Motor neuron (in vitro differentiated cells): ENCODE results near the gene IFITM2. TPM values are rescaled to one million over a fixed set of nuclear protein-coding genes. Genes with fewer than 3 reads are reported as not detected.
"Not testable (repeated sequence)": the region's sequence is repeated elsewhere in the genome, so short reads cannot be mapped to it uniquely, and the experiment has no call there.

ENCODE experiments used
- ATAC-seq, 8 experiments: fragments of 200-7000 bp; cut with Tn5 transposase; replicated peaks in 6 of 8; 2 replicates each; pipeline ENCODE4 v1.8.0; 2021; ENCODE audit warnings: mild to moderate bottlenecking in 8 of 8, moderate library complexity in 8 of 8
- H3K27ac ChIP-seq, 2 donors: fragments of 250-450 bp; sonication (Bioruptor Pico); 2 replicates each; pipeline ENCODE4 v1.9.0; 2021; ENCODE audit warnings: antibody characterized with exemption in 2 of 2, mild to moderate bottlenecking in 2 of 2, moderate library complexity in 1 of 2
- H3K4me1 ChIP-seq, 2 donors: fragments of 250-450 bp; sonication (Bioruptor Pico); replicated peaks in 1 of 2; 2 replicates each; pipeline ENCODE4 v1.6.1; 2021; ENCODE audit warnings: antibody characterized with exemption in 2 of 2, mild to moderate bottlenecking in 2 of 2, moderate library complexity in 1 of 2
- H3K4me3 ChIP-seq, 5 donors: fragments of 250-450 bp; sonication (Bioruptor Pico); 2 replicates each; pipeline ENCODE4 v1.9.0; 2021; ENCODE audit warnings: antibody characterized with exemption in 5 of 5, mild to moderate bottlenecking in 5 of 5, moderate library complexity in 4 of 5
- WGBS, 10 experiments: fragments of 450-650 bp; shearing (Covaris generic); methylation state at CpG; one replicate each; pipeline ENCODE4 v1.0.0; 2022; 5-methylcytosine and 5-hydroxymethylcytosine counted together
- in situ Hi-C, 9 experiments: fragments of 400-800 bp; cut with MboI; loops; one replicate each; pipeline ENCODE4 v1.15.0; 2021; ENCODE audit warnings: low sequenced_read_pairs in 9 of 9, low pct_unique_long_range_greater_than_20kb in 2 of 9; ENCODE audit not compliant: unreplicated experiment in 9 of 9
- total RNA-seq, 8 experiments: library from RNA; unstranded; fragments of 300-600 nt; gene quantifications; 2 replicates each; pipeline versions ENCODE4 v1.2.3 to v1.2.4, GENCODE V29; 2022

The IFITM2 gene
- total RNA-seq, 8 experiments from 2014 or later: 0.38 to 809 (median 64.6) TPM

DNA sequence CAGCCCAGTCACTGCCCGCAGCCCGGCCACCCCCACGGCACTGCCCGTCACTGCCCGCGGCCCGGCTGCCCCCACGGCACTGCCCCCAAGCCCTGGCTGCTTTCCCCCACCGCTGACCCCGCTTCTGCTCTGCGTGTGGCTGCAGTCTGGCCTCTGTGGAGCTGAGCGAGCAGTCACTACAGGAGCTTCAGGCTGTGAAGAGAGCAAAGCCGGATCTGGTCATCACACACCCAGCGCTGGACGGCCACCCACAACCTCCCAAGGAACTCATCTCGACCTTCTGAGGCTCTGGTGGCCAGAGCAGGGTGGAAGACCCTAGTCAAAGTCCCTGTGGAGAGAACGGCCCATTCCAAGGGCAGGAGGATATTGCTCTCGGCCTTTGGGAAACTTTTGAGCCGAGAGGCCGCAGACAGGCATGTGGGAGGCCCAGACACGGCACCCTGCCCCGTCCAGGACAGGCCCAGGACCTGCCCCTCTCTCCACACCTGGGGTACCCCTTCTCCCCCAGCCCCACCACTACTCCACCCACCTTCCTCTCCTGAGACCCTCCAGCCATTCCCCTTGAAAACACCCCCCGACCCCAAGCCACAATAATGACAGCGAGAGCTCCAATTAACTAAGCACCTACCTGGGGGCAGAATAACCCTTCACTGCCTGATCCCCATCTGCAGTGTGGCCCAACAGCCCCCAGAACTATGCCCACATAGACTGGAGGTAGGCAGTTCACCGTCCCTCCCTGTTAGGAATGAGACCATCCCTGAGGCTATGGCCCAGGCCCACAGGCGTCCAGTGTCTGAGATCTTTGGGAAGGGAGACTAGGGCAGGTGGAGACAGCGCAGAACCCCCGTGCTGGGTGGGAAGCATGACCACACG is 22.4 kb upstream of the IFITM2 start:
- H3K4me1 ChIP-seq: peaks cover 0 to 10% of the 10 kb centered on the region in 2 donors
- H3K27ac ChIP-seq: no peak overlapping the region
- in situ Hi-C loops: no loop called here
- WGBS, 10 experiments: 100% methylated on average over 1 of the region's 29 CpGs; no CpG with 5 or more reads in 9 of the 10 experiments
- no peak overlapping the region for H3K4me3 ChIP-seq
- no peak for ATAC-seq

DNA sequence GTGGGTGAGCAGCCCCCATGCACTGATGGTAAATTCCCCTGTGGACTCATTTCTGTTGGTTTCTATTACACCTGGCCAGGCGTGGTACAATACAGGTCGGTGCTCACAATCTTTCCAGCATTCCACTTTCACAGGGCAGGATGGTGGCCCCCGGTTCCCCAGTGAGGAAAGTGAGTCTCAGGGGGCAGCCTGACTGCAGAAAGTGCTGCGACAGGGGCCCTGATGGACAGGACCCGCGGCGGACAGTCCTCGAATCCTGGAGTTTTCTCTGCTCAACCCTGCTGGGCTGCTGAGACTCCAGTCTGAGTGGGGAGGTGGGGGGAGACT is 21.8 kb upstream of the IFITM2 start:
- H3K4me3 ChIP-seq: no peak overlapping the region
- WGBS, 10 experiments: 80% methylated on average over 1 of the region's 8 CpGs; no CpG with 5 or more reads in 9 of the 10 experiments
- H3K4me1 ChIP-seq: peaks cover 0 to 11% of the 10 kb centered on the region in 2 donors
- no peak for ATAC-seq
- no peak overlapping the region for H3K27ac ChIP-seq
- in situ Hi-C loops: no loop called here

DNA sequence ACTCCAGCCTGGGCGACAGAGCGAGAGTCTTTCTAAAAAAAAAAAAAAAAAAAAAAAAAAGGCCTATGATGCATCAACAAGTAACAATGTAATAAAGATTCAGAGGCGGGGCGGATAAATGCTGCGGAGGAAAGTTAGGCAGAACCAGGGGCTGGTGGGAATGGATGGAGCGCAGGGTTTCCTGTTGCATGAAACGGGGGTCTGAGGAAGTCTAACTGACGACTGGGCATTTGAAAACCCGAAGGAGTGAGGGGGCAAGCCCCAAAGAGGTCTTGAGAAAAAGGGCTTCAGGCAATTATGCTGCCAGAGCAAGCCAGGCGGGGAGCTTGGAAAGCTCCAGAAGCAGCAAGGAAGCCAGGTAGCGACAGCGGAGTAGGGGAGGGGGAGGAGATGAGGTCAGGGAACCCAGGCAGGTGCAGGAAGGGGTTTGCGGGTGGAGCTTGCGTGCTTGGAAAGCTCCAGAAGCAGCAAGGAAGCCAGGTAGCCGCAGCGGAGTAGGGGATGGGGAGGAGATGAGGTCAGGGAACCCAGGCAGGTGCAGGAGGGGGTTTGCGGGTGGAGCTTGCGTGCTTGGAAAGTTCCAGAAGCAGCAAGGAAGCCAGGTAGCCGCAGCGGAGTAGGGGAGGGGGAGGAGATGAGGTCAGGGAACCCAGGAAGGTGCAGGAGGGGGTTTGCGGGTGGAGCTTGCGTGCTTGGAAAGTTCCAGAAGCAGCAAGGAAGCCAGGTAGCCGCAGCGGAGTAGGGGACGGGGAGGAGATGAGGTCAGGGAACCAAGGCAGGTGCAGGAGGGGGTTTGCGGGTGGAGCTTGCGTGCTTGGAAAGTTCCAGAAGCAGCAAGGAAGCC is 20.4 kb upstream of the IFITM2 start:
- in situ Hi-C loops, ATAC-seq, H3K27ac ChIP-seq, H3K4me3 ChIP-seq: not testable (repeated sequence)
- H3K4me1 ChIP-seq: peaks cover 0 to 15% of the 10 kb centered on the region in 2 donors
- 74 to 97% (median 86%) methylated on average over 5 to 9 of the region's 27 CpGs; no CpG with 5 or more reads in 2 of the 10 experiments for WGBS, 10 experiments

DNA sequence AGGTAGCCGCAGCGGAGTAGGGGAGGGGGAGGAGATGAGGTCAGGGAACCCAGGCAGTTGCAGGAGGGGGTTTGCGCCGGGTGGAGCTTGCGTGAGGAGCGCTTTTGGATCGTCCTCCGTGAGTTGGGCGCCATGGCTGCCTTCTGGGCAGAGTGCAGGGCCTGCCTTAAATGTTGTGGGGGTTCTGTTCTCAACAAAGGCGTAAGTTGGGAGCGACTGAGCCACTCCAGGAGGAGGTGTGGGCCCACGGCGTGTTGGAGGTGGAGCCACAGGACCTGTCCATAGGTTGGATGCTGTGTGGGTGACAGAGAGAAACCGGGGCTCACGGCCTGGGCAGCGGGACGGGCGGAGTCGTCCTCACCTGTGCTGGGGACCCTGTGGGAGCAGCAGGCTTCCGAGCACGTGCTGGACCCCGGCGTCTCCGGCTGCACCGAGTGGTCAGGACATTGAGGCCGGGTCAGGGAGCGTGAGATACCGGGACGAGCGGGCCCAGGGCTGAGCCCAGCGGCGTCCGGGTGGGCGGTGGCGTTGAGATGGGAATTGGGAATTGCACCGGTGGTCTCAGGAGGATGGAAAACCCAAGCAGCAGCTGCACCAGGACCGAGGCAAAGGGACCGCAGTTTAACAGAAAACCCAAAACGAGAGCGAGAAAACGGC is 19.7 kb upstream of the IFITM2 start:
- in situ Hi-C loops: no loop called here
- 0 to 60% (median 15%) methylated on average over 1 to 16 of the region's 41 CpGs; no CpG with 5 or more reads in 5 of the 10 experiments for WGBS, 10 experiments
- no peak for ATAC-seq
- no peak overlapping the region for H3K27ac ChIP-seq
- H3K4me3 ChIP-seq: peak overlapping the region in 4 of 5 donors; percentile 29 to 46 (median 38)
- peaks cover 0 to 15% of the 10 kb centered on the region in 2 donors for H3K4me1 ChIP-seq

DNA sequence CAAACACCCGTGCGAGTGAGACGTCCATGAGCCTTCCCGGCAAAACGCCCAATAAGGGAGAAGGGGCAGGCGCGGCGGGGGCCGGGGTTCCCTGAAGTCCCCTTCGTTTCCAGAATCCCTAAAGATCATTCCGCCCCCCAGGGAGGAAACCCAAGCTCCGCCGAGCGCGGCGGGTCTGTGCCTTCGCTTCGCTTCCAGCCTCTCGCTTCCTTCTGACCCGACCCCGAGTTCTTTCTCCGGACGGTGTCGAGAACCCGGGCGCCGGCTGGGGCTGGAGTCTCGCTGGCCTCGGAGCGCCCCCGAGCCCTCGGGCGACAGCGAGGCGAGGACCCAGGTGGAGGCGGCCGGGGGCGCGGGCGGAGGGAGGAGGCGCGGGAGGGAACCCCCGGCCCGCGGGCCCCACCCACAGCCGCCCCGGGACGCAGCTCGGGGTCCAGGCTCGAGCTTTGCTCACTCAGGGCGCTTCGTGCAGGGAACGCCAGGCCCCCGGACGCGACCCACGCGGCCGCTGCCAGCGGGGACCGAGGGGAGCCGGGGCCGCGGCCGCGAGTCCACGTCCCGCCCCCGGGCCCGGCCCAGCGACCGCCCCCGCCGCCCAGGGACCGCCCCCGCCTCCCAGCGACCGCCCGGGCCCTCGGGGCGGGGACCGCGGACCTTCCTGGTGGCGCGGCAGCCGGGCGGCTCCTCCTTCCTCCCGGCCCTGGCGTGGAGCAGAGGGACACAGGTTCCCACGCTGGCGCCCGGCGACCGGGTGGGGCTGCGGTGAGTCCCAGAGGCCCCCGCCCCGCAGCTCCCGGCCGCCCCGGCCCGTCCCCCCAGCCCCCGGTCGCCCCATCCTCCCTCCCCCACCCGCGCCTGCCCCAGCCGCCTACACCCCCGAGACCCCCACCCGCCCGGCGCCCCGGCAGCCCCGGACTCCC is 18.9 kb upstream of the IFITM2 start, which contains the start of gene PGGHG:
Gene PGGHG (plus strand): TSS at position 649 of the 920 bp plus-strand sequence. CDS start 691 bp downstream, outside the sequence.
- peaks cover 0 to 15% of the 10 kb centered on the region in 2 donors for H3K4me1 ChIP-seq
- in situ Hi-C loops: no loop called here
- peak; percentile 79 to 89 (median 80) for ATAC-seq
- H3K27ac ChIP-seq: no peak within 1 kb of the TSS
- WGBS, 10 experiments: 0 to 14% (median 5%) methylated on average over 6 to 12 of the region's 112 CpGs; no CpG with 5 or more reads in 6 of the 10 experiments
- H3K4me3 ChIP-seq: peak within 1 kb of the TSS; percentile 29 to 46 (median 36)

DNA sequence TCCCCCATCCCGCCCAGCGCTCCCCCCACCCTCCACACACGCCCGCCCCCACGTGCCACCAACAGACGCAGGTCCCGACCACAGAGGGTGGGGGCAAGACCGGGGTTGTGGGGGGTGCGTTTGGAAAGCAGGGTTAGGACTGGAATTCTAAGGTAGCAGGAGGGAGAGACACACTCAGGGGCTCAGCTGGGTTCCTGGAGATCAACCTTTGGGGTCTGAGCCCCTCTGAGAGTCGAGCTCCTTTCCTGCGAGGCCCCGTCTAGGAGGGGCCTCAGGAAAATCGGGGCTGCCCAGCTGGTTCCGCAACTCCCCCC is 18.3 kb upstream of the IFITM2 start:
- Histone ChIP-seq H3K4me1 (peaks cover 0 to 15% of the 10 kb centered on the region in 2 donors), H3K4me3 (no peak overlapping the region), H3K27ac (no peak overlapping the region)
- in situ Hi-C loops: no loop called here
- WGBS, 10 experiments: 28% methylated on average over 5 of the region's 14 CpGs; no CpG with 5 or more reads in 9 of the 10 experiments
- ATAC-seq: peak in 6 of 8 experiments; percentile 4 to 44 (median 23)

DNA sequence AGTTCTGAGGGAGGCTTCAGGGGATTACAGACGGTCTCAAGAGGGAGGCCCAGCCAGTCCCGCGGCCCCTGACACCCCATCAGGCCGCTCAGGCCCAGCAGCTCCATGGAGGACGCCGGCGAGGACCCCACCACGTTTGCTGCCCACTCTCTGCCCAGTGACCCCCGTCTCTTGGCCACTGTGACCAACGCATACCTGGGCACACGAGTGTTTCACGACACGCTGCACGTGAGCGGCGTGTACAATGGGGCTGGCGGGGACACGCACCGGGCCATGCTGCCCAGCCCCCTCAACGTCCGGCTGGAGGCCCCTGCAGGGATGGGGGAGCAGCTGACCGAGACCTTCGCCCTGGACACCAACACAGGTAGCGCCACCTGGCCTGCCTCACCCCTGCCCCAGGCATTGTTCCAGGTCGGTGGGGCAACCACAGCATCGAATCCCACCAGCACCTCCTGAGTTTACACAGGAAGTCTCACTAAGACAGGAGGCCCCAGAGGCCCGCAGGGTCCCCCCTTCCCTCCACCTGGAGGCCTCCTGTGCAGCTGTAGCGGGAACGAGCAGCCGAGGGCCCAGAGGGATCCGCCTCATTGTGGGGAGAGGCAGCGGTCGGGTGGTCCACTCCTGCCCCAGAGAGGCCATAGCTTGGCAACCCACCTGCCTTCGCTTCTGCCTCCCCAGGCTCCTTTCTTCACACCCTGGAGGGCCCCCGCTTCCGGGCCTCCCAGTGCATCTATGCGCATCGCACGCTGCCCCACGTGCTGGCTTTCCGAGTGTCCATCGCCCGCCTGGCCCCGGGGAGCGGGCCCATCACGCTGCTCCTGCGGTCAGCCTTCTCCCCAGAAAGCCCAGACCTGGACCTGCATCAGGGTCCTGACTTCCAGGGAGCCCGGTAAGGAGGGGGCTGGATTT is 17.6 kb upstream of the IFITM2 start:
- Histone ChIP-seq H3K4me1 (peaks cover 0 to 15% of the 10 kb centered on the region in 2 donors), H3K4me3 (no peak overlapping the region), H3K27ac (no peak overlapping the region)
- peak in 4 of 8 experiments; percentile 1 to 42 (median 28) for ATAC-seq
- in situ Hi-C loops: no loop called here
- 86 to 96% methylated on average over 8 to 9 of the region's 48 CpGs; no CpG with 5 or more reads in 8 of the 10 experiments for WGBS, 10 experiments

DNA sequence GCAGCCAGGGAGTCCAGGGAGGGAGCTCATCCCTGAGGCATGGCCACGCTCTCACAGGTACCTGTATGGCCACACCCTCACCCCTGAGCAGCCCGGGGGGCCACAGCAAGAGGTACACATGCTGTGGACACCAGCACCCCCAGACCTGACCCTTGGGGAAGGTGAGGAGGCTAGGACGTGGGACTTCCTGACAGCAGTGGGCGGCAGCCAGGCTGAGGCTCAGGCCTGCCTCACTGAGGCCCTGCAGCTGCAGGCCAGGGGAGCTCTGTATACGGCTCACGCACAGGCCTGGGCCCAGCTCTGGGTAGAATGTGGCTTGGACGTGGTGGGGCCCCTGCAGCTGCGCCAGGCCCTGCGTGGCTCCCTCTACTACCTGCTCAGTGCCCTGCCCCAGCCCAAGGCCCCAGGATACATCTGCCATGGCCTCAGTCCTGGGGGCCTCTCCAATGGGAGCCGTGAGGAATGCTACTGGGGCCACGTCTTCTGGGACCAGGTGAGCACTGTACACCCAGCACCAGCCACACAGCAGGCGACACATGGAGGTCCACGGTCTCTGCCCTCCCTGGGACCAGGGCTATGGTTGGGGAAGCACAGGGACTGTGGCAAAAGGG is 16.9 kb upstream of the IFITM2 start:
- no peak for ATAC-seq
- H3K27ac ChIP-seq: no peak overlapping the region
- no peak overlapping the region for H3K4me3 ChIP-seq
- peaks cover 0 to 15% of the 10 kb centered on the region in 2 donors for H3K4me1 ChIP-seq
- in situ Hi-C loops: no loop called here
- WGBS, 10 experiments: 81 to 95% (median 87%) methylated on average over 3 to 4 of the region's 13 CpGs; no CpG with 5 or more reads in 7 of the 10 experiments

DNA sequence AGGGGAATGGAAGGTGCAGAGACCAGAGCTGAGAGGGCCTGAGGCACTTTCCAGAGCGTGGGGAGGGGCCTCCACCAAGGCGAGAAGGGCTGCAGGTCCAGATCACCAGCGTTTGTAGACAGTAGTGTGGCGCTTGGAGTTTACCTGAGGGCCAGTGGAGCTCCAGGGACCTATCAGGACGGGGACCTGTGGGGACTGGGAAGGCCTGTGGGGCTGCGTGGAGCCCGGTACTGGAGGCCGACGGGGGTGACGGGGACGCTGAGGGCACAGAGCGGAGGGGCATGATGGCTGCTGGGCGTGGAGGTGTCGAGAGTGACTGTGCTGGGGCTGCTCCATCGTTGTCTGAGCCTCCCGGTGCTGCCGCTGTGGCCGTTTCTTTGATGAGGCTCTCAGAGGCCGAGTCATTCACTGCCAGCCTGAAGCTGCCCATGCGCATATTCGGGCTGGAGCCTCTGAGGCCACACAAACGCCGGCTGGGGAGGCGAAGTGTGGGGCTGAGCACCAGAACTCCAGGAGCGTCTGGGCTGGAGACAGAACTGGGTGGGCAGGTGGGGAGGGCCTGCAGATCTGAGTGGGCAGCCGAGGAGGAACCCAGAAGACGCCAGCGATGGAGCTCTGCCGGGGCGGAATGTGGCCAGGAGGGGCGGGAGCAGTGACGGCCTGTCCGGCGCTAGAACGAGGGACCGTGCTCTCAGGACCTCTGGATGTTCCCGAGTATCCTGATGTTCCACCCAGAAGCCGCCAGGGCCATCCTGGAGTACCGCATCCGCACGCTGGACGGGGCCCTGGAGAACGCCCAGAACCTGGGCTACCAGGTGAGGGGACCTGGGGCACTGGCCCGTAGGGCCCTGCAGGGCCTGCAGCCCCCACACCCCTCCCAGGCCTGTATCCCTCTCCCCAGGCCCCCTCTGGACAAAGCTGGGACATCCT is 16.1 kb upstream of the IFITM2 start:
- peak in 4 of 8 experiments; percentile 14 to 68 (median 42) for ATAC-seq
- Histone ChIP-seq H3K27ac (no peak overlapping the region), H3K4me3 (no peak overlapping the region), H3K4me1 (peaks cover 0 to 15% of the 10 kb centered on the region in 2 donors)
- in situ Hi-C loops: no loop called here
- 47 to 100% methylated on average over 1 to 5 of the region's 44 CpGs; no CpG with 5 or more reads in 8 of the 10 experiments for WGBS, 10 experiments
